ENCODE data around the gene VWC2L. TPM values are rescaled to one million over a fixed set of nuclear protein-coding genes. Genes with fewer than 3 reads are reported as not detected.

VWC2L gene
- polyA plus RNA-seq, 4 donors, result 0.03 TPM; not detected in 2

DNA sequence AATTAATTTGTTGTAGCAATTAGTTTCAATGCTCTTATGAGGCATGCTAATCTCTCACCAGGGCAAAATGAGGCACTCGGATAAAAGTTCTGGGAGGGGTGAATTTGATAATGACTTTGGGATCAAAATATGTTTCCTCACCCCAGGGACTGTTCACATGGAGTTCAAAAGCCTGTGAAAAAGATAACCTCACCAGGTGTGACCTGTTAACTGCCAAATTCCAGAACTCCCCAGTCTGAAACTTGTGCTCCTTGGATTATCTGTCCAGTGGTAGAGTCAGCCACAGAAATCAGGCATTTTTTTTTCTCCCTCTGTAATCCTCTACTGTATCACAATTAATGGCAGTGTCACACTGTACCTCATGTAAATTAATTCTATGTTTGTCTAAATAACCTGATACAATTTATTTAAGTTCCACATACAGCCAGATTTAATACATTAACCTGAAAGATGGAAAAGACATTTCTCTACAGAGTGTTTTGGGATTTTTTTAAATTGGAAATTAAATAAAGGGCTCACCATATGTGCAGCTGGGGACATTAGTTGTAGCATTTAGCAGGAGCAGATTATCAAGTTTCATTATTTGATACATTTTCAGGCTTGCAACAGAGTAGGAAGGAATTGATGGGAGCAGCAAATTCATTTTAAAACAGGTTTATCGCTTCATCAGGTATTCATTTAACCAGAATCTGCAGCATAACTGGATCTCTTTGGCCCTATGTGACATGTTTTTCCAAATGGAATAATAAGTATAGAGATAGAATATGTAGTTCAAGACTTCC is 191.2 kb downstream of the VWC2L start:
- no peak for DNase-seq
- no peak for FAIRE-seq
- WGBS, 3 donors, result 69 to 82% (median 80%) methylated on average over 2 of the region's 2 CpGs

DNA sequence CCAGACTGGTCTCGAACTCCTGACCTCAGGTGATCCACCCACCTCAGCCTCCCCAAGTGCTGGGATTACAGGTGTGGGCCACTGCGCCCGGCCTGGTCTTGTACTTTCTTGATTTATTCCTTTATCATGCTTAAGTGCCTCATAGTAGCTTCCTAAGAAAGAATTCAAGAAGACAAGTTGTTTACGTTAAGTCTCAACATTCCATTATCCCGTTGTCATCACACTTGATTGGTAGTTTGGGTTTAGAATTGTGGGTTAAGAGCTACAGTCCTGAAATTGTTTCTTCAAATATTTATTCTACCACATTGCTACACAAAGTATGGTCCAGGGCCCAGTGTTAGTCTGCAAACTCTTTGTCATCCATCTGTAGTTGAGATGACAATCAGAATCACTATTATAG is 194.0 kb downstream of the VWC2L start:
- DNase-seq, result no peak
- Histone ChIP-seq H3K4me3 (ENCODE audit: low read depth in 1 of 3, low read length in 3 of 3) (no peak overlapping the region), H3K36me3 (ENCODE audit: control insufficient read depth in 3 of 3, insufficient read depth in 2 of 3, low read depth in 1 of 3, low read length in 3 of 3) (no peaks in the 10 kb centered on the region), H3K27me3 (ENCODE audit: control insufficient read depth in 3 of 3, insufficient read depth in 3 of 3, low read length in 3 of 3) (no peaks in the 10 kb centered on the region), H3K27ac (ENCODE audit: low read depth in 1 of 3, low read length in 2 of 3) (no peak overlapping the region), H3K4me1 (ENCODE audit: control insufficient read depth in 3 of 3, insufficient read depth in 2 of 3, low read depth in 1 of 3, low read length in 2 of 3) (no peaks in the 10 kb centered on the region), H3K9me3 (ENCODE audit: control insufficient read depth in 2 of 2, insufficient read depth in 1 of 2, low read depth in 1 of 2, low read length in 1 of 2) (no peaks in the 10 kb centered on the region)
- no peak for FAIRE-seq
- WGBS, 3 donors, result 69 to 72% (median 71%) methylated on average over 5 of the region's 5 CpGs

More for the DNA sequence above, 191.2 kb downstream of the VWC2L start:
- no peaks in the 10 kb centered on the region for H3K9me3 ChIP-seq (ENCODE audit: control insufficient read depth in 2 of 2, insufficient read depth in 1 of 2, low read depth in 1 of 2, low read length in 1 of 2)
- no peaks in the 10 kb centered on the region for H3K4me1 ChIP-seq (ENCODE audit: control insufficient read depth in 3 of 3, insufficient read depth in 2 of 3, low read depth in 1 of 3, low read length in 2 of 3)
- no peak overlapping the region for H3K27ac ChIP-seq (ENCODE audit: low read depth in 1 of 3, low read length in 2 of 3)
- H3K4me3 ChIP-seq (ENCODE audit: low read depth in 1 of 3, low read length in 3 of 3), result no peak overlapping the region
- H3K36me3 ChIP-seq (ENCODE audit: control insufficient read depth in 3 of 3, insufficient read depth in 2 of 3, low read depth in 1 of 3, low read length in 3 of 3), result no peaks in the 10 kb centered on the region
- no peaks in the 10 kb centered on the region for H3K27me3 ChIP-seq (ENCODE audit: control insufficient read depth in 3 of 3, insufficient read depth in 3 of 3, low read length in 3 of 3)

DNA sequence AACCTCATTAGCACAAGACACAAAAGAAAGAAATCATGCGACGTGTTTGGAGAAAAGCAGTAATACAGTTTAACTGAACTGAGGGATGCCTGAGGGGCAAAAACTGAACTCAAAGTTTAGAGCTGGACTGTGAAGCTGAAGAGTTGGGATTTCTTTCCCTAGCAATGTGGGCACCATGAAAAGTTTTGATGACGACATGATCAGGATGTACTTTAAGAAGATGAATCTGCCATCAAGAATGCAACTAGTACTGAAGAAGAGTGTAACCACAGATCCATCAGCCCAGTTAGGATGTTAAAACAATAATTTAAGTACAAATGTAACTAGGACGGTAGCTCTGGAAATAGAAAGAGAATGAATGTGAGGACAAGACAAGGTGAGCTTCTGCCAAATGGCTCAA is 196.2 kb downstream of the VWC2L start:
- DNase-seq, result no peak
- no peaks in the 10 kb centered on the region for H3K4me1 ChIP-seq (ENCODE audit: control insufficient read depth in 3 of 3, insufficient read depth in 2 of 3, low read depth in 1 of 3, low read length in 2 of 3)
- H3K27me3 ChIP-seq (ENCODE audit: control insufficient read depth in 3 of 3, insufficient read depth in 3 of 3, low read length in 3 of 3), result no peaks in the 10 kb centered on the region
- H3K9me3 ChIP-seq (ENCODE audit: control insufficient read depth in 2 of 2, insufficient read depth in 1 of 2, low read depth in 1 of 2, low read length in 1 of 2), result no peaks in the 10 kb centered on the region
- WGBS, 3 donors, result 81 to 94% (median 90%) methylated on average over 4 of the region's 4 CpGs
- no peak overlapping the region for H3K4me3 ChIP-seq (ENCODE audit: low read depth in 1 of 3, low read length in 3 of 3)
- no peak for FAIRE-seq
- no peak overlapping the region for H3K27ac ChIP-seq (ENCODE audit: low read depth in 1 of 3, low read length in 2 of 3)
- no peaks in the 10 kb centered on the region for H3K36me3 ChIP-seq (ENCODE audit: control insufficient read depth in 3 of 3, insufficient read depth in 2 of 3, low read depth in 1 of 3, low read length in 3 of 3)

DNA sequence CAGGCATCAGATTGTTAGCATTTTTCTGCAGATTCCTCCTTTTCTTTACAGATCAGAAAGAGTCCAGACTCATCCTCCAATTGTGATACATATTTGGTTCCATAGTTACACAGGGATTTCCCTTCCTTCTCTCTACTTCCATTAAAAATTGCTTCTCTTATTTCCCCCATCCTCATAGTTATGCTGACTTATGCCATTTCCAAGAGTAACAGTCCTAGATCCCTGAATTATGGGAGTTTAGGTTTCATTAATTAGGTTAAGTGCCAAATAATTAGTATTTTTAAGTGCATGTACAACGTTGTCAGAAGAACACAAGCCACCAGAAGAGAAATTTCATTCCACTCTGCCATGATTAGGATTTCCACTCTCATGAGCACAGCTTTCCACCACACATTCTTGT is 200.2 kb downstream of the VWC2L start:
- no peak for FAIRE-seq
- Histone ChIP-seq H3K27ac (ENCODE audit: low read depth in 1 of 3, low read length in 2 of 3) (no peak overlapping the region), H3K4me3 (ENCODE audit: low read depth in 1 of 3, low read length in 3 of 3) (no peak overlapping the region), H3K36me3 (ENCODE audit: control insufficient read depth in 3 of 3, insufficient read depth in 2 of 3, low read depth in 1 of 3, low read length in 3 of 3) (no peaks in the 10 kb centered on the region), H3K27me3 (ENCODE audit: control insufficient read depth in 3 of 3, insufficient read depth in 3 of 3, low read length in 3 of 3) (no peaks in the 10 kb centered on the region), H3K4me1 (ENCODE audit: control insufficient read depth in 3 of 3, insufficient read depth in 2 of 3, low read depth in 1 of 3, low read length in 2 of 3) (no peaks in the 10 kb centered on the region), H3K9me3 (ENCODE audit: control insufficient read depth in 2 of 2, insufficient read depth in 1 of 2, low read depth in 1 of 2, low read length in 1 of 2) (peaks cover 0 to 4% of the 10 kb centered on the region in 2 donors)
- WGBS, 3 donors, result 47 to 71% (median 55%) methylated on average over 1 of the region's 1 CpG
- DNase-seq, result no peak

DNA sequence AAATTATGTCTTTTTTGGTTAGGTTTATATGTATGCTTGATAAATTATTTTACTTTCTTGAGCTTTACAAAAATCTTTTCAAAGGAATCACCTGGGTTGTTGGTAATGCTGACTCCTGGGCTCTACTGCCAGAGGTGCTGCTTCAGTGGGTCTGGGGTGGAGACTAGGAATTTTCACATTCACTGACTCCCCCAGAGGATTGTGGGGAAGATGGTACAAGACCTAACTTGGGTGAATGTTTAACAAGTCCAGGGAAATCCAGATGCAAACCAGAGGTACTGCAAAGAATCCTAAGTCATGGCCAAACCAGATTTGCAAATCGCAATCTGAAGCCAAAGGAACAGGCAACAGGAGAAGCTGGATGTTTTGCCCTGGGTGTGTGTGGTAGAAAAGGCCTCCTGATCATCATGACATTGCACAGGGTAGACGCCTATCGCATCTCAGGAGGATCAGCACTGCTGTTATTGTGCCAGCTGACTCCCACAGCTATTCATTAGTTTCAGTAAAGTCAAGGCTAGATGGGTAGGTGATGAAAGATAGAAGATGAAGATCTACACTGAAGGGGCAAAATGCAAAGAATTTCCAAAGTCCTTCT is 213.4 kb downstream of the VWC2L start:
- WGBS, 3 donors, result 46 to 79% (median 47%) methylated on average over 3 of the region's 3 CpGs
- no peaks in the 10 kb centered on the region for H3K4me1 ChIP-seq (ENCODE audit: control insufficient read depth in 3 of 3, insufficient read depth in 2 of 3, low read depth in 1 of 3, low read length in 2 of 3)
- FAIRE-seq, result no peak

GRCh38 chr2:214628091-214628490 is 217.2 kb downstream of the VWC2L start:
- no peak for FAIRE-seq
- Histone ChIP-seq H3K9me3 (ENCODE audit: control insufficient read depth in 2 of 2, insufficient read depth in 1 of 2, low read depth in 1 of 2, low read length in 1 of 2) (no peaks in the 10 kb centered on the region), H3K27me3 (ENCODE audit: control insufficient read depth in 3 of 3, insufficient read depth in 3 of 3, low read length in 3 of 3) (no peaks in the 10 kb centered on the region), H3K4me1 (ENCODE audit: control insufficient read depth in 3 of 3, insufficient read depth in 2 of 3, low read depth in 1 of 3, low read length in 2 of 3) (no peaks in the 10 kb centered on the region), H3K4me3 (ENCODE audit: low read depth in 1 of 3, low read length in 3 of 3) (no peak overlapping the region), H3K27ac (ENCODE audit: low read depth in 1 of 3, low read length in 2 of 3) (no peak overlapping the region), H3K36me3 (ENCODE audit: control insufficient read depth in 3 of 3, insufficient read depth in 2 of 3, low read depth in 1 of 3, low read length in 3 of 3) (no peaks in the 10 kb centered on the region)
- DNase-seq, result no peak
- 61 to 79% (median 67%) methylated on average over 2 of the region's 2 CpGs for WGBS, 3 donors

More for the DNA sequence above, 213.4 kb downstream of the VWC2L start:
- no peak for DNase-seq
- Histone ChIP-seq H3K9me3 (ENCODE audit: control insufficient read depth in 2 of 2, insufficient read depth in 1 of 2, low read depth in 1 of 2, low read length in 1 of 2) (no peaks in the 10 kb centered on the region), H3K36me3 (ENCODE audit: control insufficient read depth in 3 of 3, insufficient read depth in 2 of 3, low read depth in 1 of 3, low read length in 3 of 3) (no peaks in the 10 kb centered on the region), H3K27me3 (ENCODE audit: control insufficient read depth in 3 of 3, insufficient read depth in 3 of 3, low read length in 3 of 3) (no peaks in the 10 kb centered on the region), H3K4me3 (ENCODE audit: low read depth in 1 of 3, low read length in 3 of 3) (no peak overlapping the region), H3K27ac (ENCODE audit: low read depth in 1 of 3, low read length in 2 of 3) (no peak overlapping the region)
